ENCODE measurements around the gene MARF1.
"Not testable (repeated sequence)": the region's sequence is repeated elsewhere in the genome, so short reads cannot be mapped to it uniquely, and the experiment has no call there.

MARF1 gene

GRCh38 chr16:15618392-15618791 lies 24.6 kb downstream of the MARF1 start:
- no peak for DNase-seq

DNA sequence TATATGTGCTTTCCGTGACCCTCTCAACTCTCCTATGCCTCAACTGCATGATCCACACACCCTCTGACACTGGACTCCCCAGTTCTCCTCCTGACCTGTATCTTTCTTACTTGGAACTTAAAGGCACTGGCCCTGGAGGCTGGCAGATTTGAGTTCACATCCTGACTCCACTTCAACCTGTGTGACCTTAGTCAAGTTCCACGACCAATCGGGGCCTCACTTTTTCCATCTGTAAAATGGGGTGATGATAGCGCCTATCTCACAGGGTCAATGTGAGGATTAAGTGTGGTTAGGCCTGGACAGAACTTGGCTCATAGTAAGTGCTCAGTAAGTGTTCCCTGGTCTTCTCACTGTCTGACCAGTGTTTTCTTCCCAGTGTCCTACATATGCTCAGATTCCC lies 25.1 kb downstream of the MARF1 start:
- DNase-seq: no peak

DNA sequence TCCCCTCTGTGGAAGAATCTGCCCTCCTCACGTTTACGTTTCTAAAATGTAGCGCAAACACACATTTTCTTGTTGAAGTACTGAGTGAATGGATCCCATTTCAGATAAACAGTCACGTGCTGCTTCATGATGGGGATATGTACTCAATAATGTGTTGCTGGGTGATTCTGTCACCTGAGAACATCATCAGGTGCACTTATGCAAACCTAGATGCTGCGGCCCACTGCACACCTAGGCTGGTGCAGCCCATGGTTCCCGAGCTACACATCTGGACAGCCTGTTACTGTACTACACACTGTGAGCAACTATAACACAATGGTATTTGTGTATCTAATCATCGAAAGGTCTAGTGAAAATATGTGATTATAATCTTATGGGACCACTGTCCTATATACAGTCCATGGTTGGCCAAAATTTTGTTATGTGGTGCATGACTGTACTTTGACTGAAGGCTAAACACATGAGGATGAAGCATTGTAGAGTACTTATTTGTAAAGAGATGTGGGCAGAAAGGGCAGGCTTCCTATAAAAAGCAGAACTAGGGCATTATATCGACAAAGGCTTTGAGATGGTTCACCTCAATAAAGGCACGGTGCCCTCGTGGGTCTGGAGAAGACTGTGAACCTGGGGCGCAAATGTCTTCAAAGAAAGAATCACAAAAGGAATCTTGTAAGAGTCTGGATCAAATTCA lies 26.3 kb downstream of the MARF1 start:
- no peak for DNase-seq

GRCh38 chr16:15616012-15616411 lies 26.9 kb downstream of the MARF1 start:
- no peak for DNase-seq

- DNase-seq: no peak
These were observed 29.3 kb downstream of the MARF1 start for GRCh38 chr16:15613676-15614075.

GRCh38 chr16:15611610-15612009 lies 31.3 kb downstream of the MARF1 start:
- DNase-seq: no peak

- no peak for DNase-seq
These were observed 32.5 kb downstream of the MARF1 start for GRCh38 chr16:15610369-15610871.

DNA sequence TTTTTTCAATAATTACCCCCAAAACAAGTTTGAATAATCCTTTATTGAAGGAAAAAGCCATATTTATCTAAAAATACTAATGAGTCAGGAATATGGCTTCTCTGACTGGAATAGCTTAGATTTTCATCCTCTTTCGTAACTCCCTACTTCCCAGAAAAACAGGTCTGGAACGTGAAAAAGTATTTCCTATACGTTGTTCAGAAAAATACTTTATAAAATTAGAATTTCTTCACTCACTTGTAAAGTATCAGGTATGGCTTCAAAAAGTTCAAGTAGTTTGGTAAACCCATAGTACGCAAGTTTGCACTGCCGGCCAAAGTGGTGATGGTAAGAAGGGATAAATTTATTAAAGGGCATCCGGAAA lies 33.7 kb downstream of the MARF1 start:
- no peak for DNase-seq

DNA sequence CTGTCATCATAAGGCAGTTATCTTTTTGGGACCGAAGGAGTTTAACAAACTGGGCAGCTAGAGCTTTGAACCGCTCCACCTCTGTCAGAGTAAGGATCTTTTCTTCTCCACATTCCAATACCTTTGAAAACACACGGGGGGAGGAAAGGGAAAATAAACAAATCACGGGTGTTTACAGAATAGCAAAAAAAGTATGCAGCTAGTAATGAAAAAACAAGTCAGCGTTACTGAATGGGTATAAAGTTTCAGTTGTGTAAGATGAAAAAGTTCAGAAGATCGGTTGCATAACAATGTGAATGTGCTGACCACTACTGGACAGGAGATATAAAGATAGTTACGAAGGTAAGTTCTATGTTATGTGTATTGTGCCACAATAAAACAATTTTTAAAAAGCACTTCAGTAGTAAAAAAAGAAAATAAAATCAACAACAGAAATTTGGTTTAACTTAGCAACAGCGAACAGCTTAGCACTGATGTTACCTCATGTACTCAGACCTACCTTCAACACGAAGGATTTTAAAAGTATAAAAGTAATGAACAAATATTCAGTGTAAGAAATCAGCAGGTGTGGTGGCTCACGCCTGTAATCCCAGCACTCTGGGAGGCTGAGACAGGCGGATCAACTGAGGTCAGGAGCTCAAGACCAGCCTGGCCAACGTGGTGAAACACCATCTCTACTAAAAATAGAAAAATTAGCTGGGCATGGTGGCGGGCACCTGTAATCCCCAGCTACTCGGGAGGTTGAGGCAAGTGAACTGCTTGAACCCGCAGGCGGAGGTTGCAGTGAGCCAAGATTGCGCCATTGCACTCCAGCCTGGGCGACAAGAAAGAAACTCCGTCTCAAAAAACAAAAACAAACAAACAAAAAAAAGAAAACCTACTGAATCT lies 34.3 kb downstream of the MARF1 start:
- no peak for DNase-seq

GRCh38 chr16:15607700-15608396 lies 35.1 kb downstream of the MARF1 start:
- DNase-seq: no peak

- DNase-seq: not testable (repeated sequence)
These were observed 35.7 kb downstream of the MARF1 start for GRCh38 chr16:15607221-15607699.

- no peak for DNase-seq
These were observed 36.3 kb downstream of the MARF1 start for GRCh38 chr16:15606518-15607220.

DNA sequence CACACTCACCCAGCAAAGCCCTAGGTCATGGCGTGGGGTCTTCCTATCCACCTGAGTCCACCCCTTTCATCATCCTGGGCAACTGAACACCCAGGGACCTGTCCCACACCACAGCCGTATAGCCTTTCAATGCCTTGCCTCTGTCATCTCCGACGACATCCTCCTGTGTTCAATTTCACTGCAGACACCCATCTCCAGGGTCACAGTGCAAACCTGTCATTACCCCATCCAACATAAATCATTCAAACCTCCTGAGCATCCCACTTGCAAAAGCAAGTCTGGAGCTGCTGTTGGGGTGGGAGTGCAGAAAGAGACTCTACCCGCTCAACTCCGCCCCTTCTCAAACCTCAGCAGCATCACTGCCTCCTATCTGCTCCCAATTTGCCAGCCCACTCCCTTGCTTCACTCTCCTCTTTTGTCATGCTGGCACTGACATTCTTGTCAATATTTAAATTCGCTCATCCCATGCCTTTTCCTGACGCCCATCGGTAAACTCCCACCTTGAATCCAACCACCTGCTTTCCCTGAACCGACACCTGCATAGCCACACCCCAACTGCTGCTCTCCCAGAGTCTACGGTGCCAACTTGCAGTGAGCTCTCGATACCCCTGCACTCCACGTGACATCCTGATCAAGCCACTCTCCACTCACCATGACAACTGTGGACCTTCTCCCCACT lies 37.0 kb downstream of the MARF1 start:
- DNase-seq: no peak

DNA sequence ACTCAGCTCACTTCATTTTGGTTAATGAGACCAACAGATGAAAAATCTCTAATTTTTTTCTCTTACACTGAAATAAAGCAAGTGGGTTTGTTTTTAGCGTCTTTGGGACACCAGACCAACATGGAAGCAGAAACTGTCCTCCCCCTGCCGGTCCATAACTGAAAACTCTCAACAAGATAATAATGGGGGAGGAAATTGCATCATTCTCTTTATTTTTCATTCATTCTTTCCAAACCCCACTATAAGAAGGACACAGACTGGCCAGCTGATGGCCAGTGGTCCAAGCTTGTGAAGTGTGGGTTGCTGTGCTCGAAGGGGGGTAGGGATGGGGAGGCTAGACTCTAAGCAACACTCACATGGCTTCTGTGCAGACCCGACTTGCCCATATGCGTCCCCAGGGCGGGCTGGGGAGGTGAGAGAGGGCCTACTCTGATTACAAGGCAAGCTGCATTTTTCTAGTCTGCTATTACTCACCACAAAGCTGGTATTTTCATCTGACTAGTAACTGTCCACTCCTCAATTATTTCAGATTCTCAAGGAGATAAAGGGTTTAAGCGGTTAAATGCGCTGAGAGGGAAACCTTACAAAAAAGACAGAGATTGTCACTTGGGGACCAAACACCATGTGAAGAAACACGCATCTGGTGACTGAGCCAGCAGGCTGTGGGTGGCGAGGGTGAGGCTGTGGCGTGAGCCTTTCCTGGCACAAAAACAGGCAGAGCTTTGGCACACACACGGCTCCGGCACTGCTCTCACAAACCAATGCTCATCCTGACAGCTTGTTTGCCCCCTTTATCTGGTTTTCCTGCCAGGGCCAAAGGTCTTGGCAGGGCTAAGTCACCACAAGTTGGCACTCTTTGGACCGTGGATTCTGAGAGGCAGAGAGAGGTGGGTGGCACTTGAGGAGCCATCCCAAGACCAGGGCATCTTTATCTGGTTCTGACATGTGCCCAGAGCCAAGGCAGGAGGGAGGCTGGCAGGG lies 38.2 kb downstream of the MARF1 start:
- DNase-seq: peak in 1 of 2 donors; percentile 25

- no peak for DNase-seq
These were observed 40.5 kb downstream of the MARF1 start for GRCh38 chr16:15602285-15603044.

GRCh38 chr16:15601212-15601879 lies 41.6 kb downstream of the MARF1 start:
- no peak for DNase-seq

- DNase-seq: no peak
These were observed 43.5 kb downstream of the MARF1 start for GRCh38 chr16:15599303-15600070.

DNA sequence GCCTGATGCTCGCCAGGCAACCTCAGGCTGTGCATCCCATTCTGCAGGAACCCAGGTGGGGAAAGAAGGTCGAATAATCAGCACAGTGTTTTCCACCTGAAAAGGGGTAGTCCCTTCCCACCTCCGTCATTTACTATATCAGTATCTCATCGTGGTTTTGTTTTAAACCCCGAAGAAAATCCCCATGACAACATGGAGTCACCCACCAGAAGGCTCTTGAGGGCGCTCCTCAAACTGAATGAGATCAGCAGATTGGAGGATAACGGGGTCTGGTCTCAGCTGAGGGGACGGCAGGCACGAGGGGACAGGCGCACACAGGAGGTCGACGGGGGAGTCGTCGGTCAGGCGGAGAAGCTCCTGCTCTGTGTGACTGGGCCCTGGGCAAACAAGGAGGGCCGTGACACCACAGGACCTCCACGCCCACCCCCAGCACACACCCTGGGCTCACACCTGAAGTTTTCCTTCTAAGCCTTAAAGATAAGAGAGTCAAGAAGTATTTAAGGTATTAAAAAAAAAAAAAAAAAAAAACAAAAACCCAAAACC lies 44.2 kb downstream of the MARF1 start:
- no peak for DNase-seq
